IPS-18a (cell line): ENCODE measurements around the gene GYPC.

ENCODE experiments used
- H3K27ac ChIP-seq: one replicate; pipeline ENCODE4 v1.5.1; 2013; ENCODE audit warnings: low read length
- H3K27me3 ChIP-seq: one replicate; pipeline ENCODE4 v1.6.1; 2013; ENCODE audit warnings: mild to moderate bottlenecking, low read length; ENCODE audit not compliant: control insufficient read depth, insufficient read depth
- H3K36me3 ChIP-seq: one replicate; pipeline ENCODE4 v1.6.1; 2013; ENCODE audit warnings: low read depth, low read length; ENCODE audit not compliant: control insufficient read depth
- H3K4me1 ChIP-seq: one replicate; pipeline ENCODE4 v1.6.1; 2013; ENCODE audit warnings: low read depth, low read length; ENCODE audit not compliant: control insufficient read depth
- H3K4me3 ChIP-seq: one replicate; pipeline ENCODE4 v1.5.1; 2013; ENCODE audit warnings: low read length
- H3K9ac ChIP-seq: one replicate; pipeline ENCODE4 v1.6.1; 2013; ENCODE audit warnings: mild to moderate bottlenecking, low read length, moderate library complexity
- H3K9me3 ChIP-seq: one replicate; pipeline ENCODE4 v1.6.1; 2013; ENCODE audit warnings: low read depth, low read length; ENCODE audit not compliant: control insufficient read depth

GYPC gene

DNA sequence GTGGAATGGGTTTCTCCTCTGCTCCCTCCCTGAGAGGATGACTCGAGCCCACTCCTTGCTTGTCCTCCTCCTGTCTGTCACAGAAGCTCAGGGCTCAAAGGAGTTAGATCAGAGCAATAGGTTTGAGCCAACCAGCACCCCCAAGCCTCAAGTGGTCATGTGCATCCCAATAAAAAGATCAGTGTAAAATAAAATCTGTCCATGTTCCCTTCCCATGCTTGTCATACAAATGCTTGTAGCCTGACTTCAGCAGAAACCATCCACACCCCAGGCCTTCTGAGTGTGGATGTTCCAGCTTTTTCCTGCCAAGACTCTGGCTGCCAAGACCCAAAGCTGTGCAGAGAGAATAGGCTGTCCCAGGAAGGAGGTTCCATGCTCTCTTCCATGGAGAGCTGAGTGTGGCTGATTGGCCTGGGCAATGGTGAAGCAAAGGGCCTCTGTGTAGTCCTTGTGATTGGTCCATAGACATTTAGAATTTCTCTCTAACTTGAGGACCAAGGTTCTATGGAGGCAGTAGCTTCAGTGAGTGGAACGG is 67.4 kb downstream of the GYPC start:
- no peak overlapping the region for H3K27ac ChIP-seq
- H3K4me3 ChIP-seq = no peak overlapping the region
- no peaks in the 10 kb centered on the region for H3K36me3 ChIP-seq
- H3K4me1 ChIP-seq = no peaks in the 10 kb centered on the region
- no peaks in the 10 kb centered on the region for H3K27me3 ChIP-seq
- peaks cover 5% of the 10 kb centered on the region for H3K9me3 ChIP-seq
- no peak overlapping the region for H3K9ac ChIP-seq

GRCh38 chr2:126725580-126725979 is 69.6 kb downstream of the GYPC start:
- Histone ChIP-seq H3K36me3 (no peaks in the 10 kb centered on the region), H3K9ac (no peak overlapping the region), H3K27ac (no peak overlapping the region), H3K27me3 (no peaks in the 10 kb centered on the region), H3K4me3 (no peak overlapping the region), H3K9me3 (peaks cover 5% of the 10 kb centered on the region), H3K4me1 (no peaks in the 10 kb centered on the region)

DNA sequence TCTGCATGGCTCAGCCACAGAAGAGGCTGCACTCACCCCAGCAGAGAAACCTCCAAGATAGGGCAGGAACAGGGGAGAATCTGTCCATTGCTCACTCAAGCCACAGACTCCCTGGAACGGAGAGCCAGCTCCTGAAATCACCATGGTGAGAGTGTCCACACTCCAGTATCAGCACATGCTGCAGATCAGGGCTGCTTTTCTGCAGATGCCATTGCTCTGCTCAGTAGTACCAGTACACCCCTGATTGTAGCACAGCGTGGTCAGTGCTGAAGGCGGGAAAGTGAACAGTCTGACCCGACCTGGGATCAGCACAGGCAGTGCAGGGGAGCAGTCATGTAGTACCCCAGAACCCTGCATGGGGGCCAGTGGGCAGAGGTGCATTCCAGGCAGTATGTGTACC is 73.9 kb downstream of the GYPC start:
- no peaks in the 10 kb centered on the region for H3K36me3 ChIP-seq
- no peaks in the 10 kb centered on the region for H3K27me3 ChIP-seq
- no peak overlapping the region for H3K27ac ChIP-seq
- H3K4me1 ChIP-seq = no peaks in the 10 kb centered on the region
- H3K9ac ChIP-seq = no peak overlapping the region
- peaks cover under 1% of the 10 kb centered on the region for H3K9me3 ChIP-seq
- H3K4me3 ChIP-seq = no peak overlapping the region

- Histone ChIP-seq H3K9ac (no peak overlapping the region), H3K4me3 (no peak overlapping the region), H3K27me3 (no peaks in the 10 kb centered on the region), H3K27ac (no peak overlapping the region), H3K36me3 (no peaks in the 10 kb centered on the region), H3K9me3 (no peaks in the 10 kb centered on the region), H3K4me1 (no peaks in the 10 kb centered on the region)
These were observed 74.7 kb downstream of the GYPC start for GRCh38 chr2:126730655-126731054.

GRCh38 chr2:126731353-126731752 is 75.4 kb downstream of the GYPC start:
- Histone ChIP-seq H3K9me3 (no peaks in the 10 kb centered on the region), H3K36me3 (no peaks in the 10 kb centered on the region), H3K4me1 (no peaks in the 10 kb centered on the region), H3K4me3 (no peak overlapping the region), H3K27ac (no peak overlapping the region), H3K27me3 (no peaks in the 10 kb centered on the region), H3K9ac (no peak overlapping the region)

DNA sequence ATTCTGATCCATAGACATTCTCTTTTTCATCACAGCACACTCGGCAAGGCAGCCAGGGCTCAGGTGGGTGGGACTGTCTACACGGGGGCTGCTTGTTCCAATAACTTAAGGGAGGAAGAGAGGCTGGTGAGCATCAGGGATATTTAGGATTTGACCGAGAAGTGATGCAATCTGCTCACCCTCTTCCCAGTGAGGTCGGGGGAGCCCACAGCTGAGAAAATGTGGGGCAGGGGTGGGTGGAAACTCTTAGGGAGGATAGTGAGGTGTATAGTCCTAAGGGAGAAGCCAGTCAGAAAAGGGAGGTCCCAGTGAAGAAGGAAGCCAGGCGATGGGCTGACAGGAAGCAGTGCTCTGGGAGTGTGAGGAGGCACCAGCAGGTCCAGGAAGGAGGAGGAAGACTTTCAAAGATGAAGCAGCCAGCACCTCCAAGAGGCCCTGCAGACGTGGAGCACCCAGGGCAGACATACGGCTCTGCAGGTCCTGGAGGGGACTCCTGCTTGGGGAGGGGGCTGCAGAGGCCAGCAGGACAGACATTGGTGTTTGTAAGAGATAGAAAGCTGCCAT is 76.8 kb downstream of the GYPC start:
- Histone ChIP-seq H3K4me3 (no peak overlapping the region), H3K4me1 (no peaks in the 10 kb centered on the region), H3K27ac (no peak overlapping the region), H3K9me3 (no peaks in the 10 kb centered on the region), H3K9ac (no peak overlapping the region), H3K36me3 (no peaks in the 10 kb centered on the region), H3K27me3 (no peaks in the 10 kb centered on the region)

GRCh38 chr2:126733795-126734194 is 77.8 kb downstream of the GYPC start:
- no peak overlapping the region for H3K4me3 ChIP-seq
- no peaks in the 10 kb centered on the region for H3K27me3 ChIP-seq
- H3K4me1 ChIP-seq = no peaks in the 10 kb centered on the region

GRCh38 chr2:126736133-126736874 is 80.3 kb downstream of the GYPC start:
- Histone ChIP-seq H3K9me3 (no peaks in the 10 kb centered on the region), H3K4me3 (no peak overlapping the region), H3K27me3 (no peaks in the 10 kb centered on the region), H3K4me1 (no peaks in the 10 kb centered on the region), H3K9ac (no peak overlapping the region), H3K36me3 (no peaks in the 10 kb centered on the region), H3K27ac (no peak overlapping the region)

More at GRCh38 chr2:126733795-126734194, 77.8 kb downstream of the GYPC start:
- no peak overlapping the region for H3K27ac ChIP-seq
- no peak overlapping the region for H3K9ac ChIP-seq
- H3K9me3 ChIP-seq = no peaks in the 10 kb centered on the region
- no peaks in the 10 kb centered on the region for H3K36me3 ChIP-seq

DNA sequence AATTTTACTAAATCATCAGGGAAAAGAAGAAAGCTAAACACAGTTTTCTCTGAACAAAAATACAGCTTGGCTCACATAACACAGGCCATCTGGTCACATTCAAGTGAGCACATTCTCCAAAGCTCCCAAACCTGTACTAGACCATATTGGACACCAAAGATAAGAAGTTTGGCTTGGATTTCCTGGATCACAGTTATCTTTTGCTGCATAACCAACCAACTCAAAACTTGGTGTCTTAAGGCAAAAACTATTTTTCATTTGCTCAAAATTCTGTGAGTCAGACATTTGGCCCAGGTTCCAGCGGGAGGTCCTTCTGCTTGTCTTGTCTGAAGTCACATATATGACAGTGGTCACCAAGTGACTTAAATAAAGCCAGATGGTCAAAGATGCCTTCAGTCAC is 83.2 kb downstream of the GYPC start:
- Histone ChIP-seq H3K36me3 (no peaks in the 10 kb centered on the region), H3K27ac (no peak overlapping the region), H3K4me3 (no peak overlapping the region), H3K27me3 (no peaks in the 10 kb centered on the region), H3K9me3 (peaks cover 5% of the 10 kb centered on the region), H3K4me1 (no peaks in the 10 kb centered on the region), H3K9ac (no peak overlapping the region)

- H3K9me3 ChIP-seq = peaks cover 5% of the 10 kb centered on the region
- H3K9ac ChIP-seq = no peak overlapping the region
- no peaks in the 10 kb centered on the region for H3K4me1 ChIP-seq
- H3K27ac ChIP-seq = no peak overlapping the region
- H3K36me3 ChIP-seq = no peaks in the 10 kb centered on the region
- no peaks in the 10 kb centered on the region for H3K27me3 ChIP-seq
- H3K4me3 ChIP-seq = no peak overlapping the region
These were observed 88.7 kb downstream of the GYPC start for GRCh38 chr2:126744640-126745039.
